Astrocyte (in vitro differentiated cells and primary cell): Measurements from ENCODE around the gene CMTM5. TPM values are rescaled to one million over a fixed set of nuclear protein-coding genes. Genes with fewer than 3 reads are reported as not detected.

ENCODE experiments used
- DNase-seq: peaks from one replicate; pipeline ENCODE4 v3.0.0-alpha.2; 2010; ENCODE audit warnings: low read depth
- FAIRE-seq: peaks from 2 replicates; lab custom pipeline; 2011; peaks lifted over from hg19 to GRCh38; lab: Jason Lieb, UNC
- H2AFZ ChIP-seq: 2 replicates; pipeline ENCODE4 v1.6.0; 2012; ENCODE audit warnings: low read depth, low read length, inconsistent platforms
- H3K27ac ChIP-seq: 2 replicates; pipeline ENCODE4 v1.5.1; 2011; ENCODE audit warnings: low read depth, low read length, inconsistent platforms
- H3K27me3 ChIP-seq: 2 replicates; pipeline ENCODE4 v1.6.0; 2011; ENCODE audit warnings: low read length, inconsistent platforms; ENCODE audit not compliant: insufficient read depth
- H3K36me3 ChIP-seq: 2 replicates; pipeline ENCODE4 v1.5.1; 2011; ENCODE audit warnings: low read length, inconsistent platforms; ENCODE audit not compliant: insufficient read depth
- H3K4me1 ChIP-seq: 2 replicates; pipeline ENCODE4 v1.5.1; 2011; ENCODE audit warnings: low read length, inconsistent platforms; ENCODE audit not compliant: insufficient read depth
- H3K4me2 ChIP-seq: 2 replicates; pipeline ENCODE4 v1.6.0; 2012; ENCODE audit warnings: low read length, inconsistent platforms
- H3K4me3 ChIP-seq: 2 replicates; pipeline ENCODE4 v1.5.1; 2011; ENCODE audit warnings: low read depth, mild to moderate bottlenecking, low read length, inconsistent platforms; ENCODE audit not compliant: insufficient read depth
- H3K79me2 ChIP-seq: 2 replicates; pipeline ENCODE4 v1.6.0; 2012; ENCODE audit warnings: mild to moderate bottlenecking, low read length, inconsistent platforms; ENCODE audit not compliant: insufficient read depth
- H3K9ac ChIP-seq: 2 replicates; pipeline ENCODE4 v1.6.0; 2012; ENCODE audit warnings: mild to moderate bottlenecking, low read length, inconsistent platforms
- H3K9me3 ChIP-seq: 2 replicates; pipeline ENCODE4 v1.5.1; 2012; ENCODE audit warnings: low read depth, mild to moderate bottlenecking, low read length, inconsistent platforms; ENCODE audit not compliant: insufficient read depth
- H4K20me1 ChIP-seq: 2 replicates; pipeline ENCODE4 v1.6.0; 2012; ENCODE audit warnings: low read length, inconsistent platforms; ENCODE audit not compliant: insufficient read depth
- H3K27ac Mint-ChIP-seq: one replicate; pipeline ENCODE4 v1.8.0; 2021; ENCODE audit warnings: mild to moderate bottlenecking, mixed read lengths; ENCODE audit not compliant: unreplicated experiment
- H3K27me3 Mint-ChIP-seq: one replicate; pipeline ENCODE4 v1.8.0; 2021; ENCODE audit warnings: low read depth, mixed read lengths; ENCODE audit not compliant: unreplicated experiment
- H3K36me3 Mint-ChIP-seq: one replicate; pipeline ENCODE4 v1.8.0; 2021; ENCODE audit warnings: low read depth, mixed read lengths; ENCODE audit not compliant: unreplicated experiment
- H3K4me1 Mint-ChIP-seq: one replicate; pipeline ENCODE4 v1.8.0; 2021; ENCODE audit warnings: low read depth, mixed read lengths; ENCODE audit not compliant: unreplicated experiment
- H3K4me3 Mint-ChIP-seq: one replicate; pipeline ENCODE4 v1.8.0; 2021; ENCODE audit warnings: mild to moderate bottlenecking, moderate library complexity, mixed read lengths; ENCODE audit not compliant: unreplicated experiment
- H3K9me3 Mint-ChIP-seq: one replicate; pipeline ENCODE4 v1.8.0; 2021; ENCODE audit warnings: mild to moderate bottlenecking, mixed read lengths; ENCODE audit not compliant: unreplicated experiment
- EZH2 ChIP-seq: IDR thresholded peaks from 2 replicates; pipeline ENCODE4 v1.6.1; 2012; ENCODE audit warnings: mild to moderate bottlenecking, low read length, inconsistent platforms; ENCODE audit not compliant: insufficient read depth
- total RNA-seq: library from RNA; stranded (reverse); gene quantifications from 2 replicates; pipeline ENCODE4 v1.2.1, GENCODE V29; 2021
- TF ChIP-seq, protein P1 (sequence below): IDR thresholded peaks from 2 replicates; pipeline ENCODE4 v1.5.1; 2011; ENCODE audit warnings: low read depth, mild to moderate bottlenecking, inconsistent platforms, low read length, moderate library complexity; ENCODE audit not compliant: insufficient read depth

Gene CMTM5
- total RNA-seq, 1 donor from 2014 or later, result not detected

DNA sequence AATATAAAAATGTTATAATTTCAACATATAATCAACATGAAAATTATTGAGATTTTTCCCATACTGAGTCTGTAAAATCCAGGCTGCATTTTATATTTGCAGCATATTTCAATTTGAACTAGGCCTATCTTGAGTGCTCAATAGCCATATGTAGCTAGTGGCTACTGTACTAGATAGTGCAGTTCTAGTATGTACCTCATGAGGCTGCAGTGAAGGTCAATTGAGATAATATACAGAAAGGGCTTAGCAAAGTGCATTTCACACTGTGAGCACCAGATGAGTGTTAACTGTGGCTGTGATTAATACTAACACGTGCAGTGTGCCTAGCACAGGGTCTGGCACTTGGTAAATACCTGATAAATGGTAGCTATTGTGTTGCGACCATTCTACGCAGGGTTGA is 18.8 kb upstream of the CMTM5 start:
- Histone ChIP-seq H3K4me3 (no peak overlapping the region), H3K79me2 (no peaks in the 10 kb centered on the region), H3K4me2 (no peak overlapping the region), H3K9me3 (no peaks in the 10 kb centered on the region), H3K9ac (no peak overlapping the region), H2AFZ (no peak overlapping the region), H3K36me3 (peaks cover 3% of the 10 kb centered on the region), H3K27ac (no peak overlapping the region), H3K4me1 (peaks cover 4% of the 10 kb centered on the region), H3K27me3 (peaks cover 2% of the 10 kb centered on the region), H4K20me1 (peaks cover 5% of the 10 kb centered on the region)
- Mint-ChIP-seq H3K27me3 (peaks cover 17% of the 10 kb centered on the region), H3K36me3 (peaks cover 3% of the 10 kb centered on the region), H3K9me3 (peaks cover 3% of the 10 kb centered on the region), H3K4me3 (no peak overlapping the region), H3K4me1 (peaks cover under 1% of the 10 kb centered on the region), H3K27ac (no peak overlapping the region)
- DNase-seq (no peak), FAIRE-seq (no peak)
- TF ChIP-seq EZH2, result no peak
- TF ChIP-seq, protein P1, sequence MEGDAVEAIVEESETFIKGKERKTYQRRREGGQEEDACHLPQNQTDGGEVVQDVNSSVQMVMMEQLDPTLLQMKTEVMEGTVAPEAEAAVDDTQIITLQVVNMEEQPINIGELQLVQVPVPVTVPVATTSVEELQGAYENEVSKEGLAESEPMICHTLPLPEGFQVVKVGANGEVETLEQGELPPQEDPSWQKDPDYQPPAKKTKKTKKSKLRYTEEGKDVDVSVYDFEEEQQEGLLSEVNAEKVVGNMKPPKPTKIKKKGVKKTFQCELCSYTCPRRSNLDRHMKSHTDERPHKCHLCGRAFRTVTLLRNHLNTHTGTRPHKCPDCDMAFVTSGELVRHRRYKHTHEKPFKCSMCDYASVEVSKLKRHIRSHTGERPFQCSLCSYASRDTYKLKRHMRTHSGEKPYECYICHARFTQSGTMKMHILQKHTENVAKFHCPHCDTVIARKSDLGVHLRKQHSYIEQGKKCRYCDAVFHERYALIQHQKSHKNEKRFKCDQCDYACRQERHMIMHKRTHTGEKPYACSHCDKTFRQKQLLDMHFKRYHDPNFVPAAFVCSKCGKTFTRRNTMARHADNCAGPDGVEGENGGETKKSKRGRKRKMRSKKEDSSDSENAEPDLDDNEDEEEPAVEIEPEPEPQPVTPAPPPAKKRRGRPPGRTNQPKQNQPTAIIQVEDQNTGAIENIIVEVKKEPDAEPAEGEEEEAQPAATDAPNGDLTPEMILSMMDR, result no peak

DNA sequence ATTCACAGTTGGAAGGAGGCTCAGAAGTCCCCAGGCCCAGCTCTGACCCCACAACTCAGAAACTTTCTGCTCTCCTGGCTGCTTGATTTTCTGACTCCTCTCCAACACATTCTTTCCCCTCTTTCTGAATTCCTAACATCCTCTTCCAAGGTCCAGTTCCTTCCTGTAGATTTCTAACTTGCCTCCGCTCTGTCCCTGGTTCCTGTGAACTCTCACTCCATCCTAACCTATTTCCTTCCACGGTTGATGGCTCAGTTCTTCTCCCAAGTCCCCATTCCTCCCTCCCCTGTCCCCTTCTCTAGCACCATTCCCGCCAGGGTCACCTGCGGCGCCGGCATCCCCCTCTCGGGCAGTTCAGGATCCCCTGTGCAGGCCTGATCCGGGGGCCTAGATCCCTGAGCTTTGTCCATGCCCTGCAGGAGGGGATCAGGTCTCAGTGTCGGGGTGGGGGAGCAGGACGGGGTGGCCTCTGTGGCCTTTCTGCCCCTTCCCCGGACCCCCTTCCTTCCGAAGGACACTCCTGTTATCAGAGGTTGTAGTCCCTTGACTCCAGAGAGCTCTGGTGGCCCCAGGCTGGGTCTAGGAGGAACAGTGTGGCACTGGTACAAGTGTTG is 18.2 kb upstream of the CMTM5 start:
- Histone ChIP-seq H3K27ac (no peak overlapping the region), H3K79me2 (peaks cover under 1% of the 10 kb centered on the region), H3K9me3 (no peaks in the 10 kb centered on the region), H4K20me1 (peaks cover 5% of the 10 kb centered on the region), H3K9ac (no peak overlapping the region), H2AFZ (no peak overlapping the region), H3K27me3 (peaks cover 2% of the 10 kb centered on the region), H3K4me3 (no peak overlapping the region), H3K4me1 (peaks cover 4% of the 10 kb centered on the region), H3K4me2 (no peak overlapping the region), H3K36me3 (peaks cover 3% of the 10 kb centered on the region)
- DNase-seq, result no peak
- TF ChIP-seq, protein P1, result no peak
- no peak for TF ChIP-seq EZH2
- no peak overlapping the region for H3K4me3 Mint-ChIP-seq
- no peaks in the 10 kb centered on the region for H3K4me1 Mint-ChIP-seq
- FAIRE-seq, result no peak
- H3K9me3 Mint-ChIP-seq, result peaks cover 2% of the 10 kb centered on the region
- no peak overlapping the region for H3K27ac Mint-ChIP-seq
- peaks cover 16% of the 10 kb centered on the region for H3K27me3 Mint-ChIP-seq
- H3K36me3 Mint-ChIP-seq, result peaks cover 3% of the 10 kb centered on the region

DNA sequence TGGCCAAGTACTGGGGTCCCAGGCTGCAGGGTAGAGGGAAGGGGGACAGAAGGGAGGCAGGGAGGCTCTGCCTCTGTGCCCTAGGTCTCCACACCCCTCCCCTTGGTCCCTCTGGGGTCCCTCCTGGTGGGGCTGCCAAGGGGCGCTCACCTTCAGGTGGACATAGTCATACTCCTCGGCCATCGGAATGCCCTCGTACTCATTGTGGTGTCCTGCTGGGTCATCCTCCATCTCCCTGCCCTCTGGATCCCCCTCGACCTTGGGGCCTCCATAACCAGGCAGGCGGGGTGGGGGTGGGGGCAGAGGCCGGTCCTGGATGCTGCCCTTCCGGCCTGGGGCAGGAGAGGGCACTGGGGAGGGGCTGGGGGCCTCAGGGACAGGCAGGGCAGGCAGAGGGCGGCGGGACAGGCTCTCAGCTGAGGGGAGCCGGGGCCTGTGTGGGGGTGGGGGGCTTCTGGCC is 17.6 kb upstream of the CMTM5 start:
- H3K4me1 ChIP-seq, result peaks cover 5% of the 10 kb centered on the region
- DNase-seq (no peak), FAIRE-seq (no peak)
- Mint-ChIP-seq H3K9me3 (peaks cover 2% of the 10 kb centered on the region), H3K4me3 (no peak overlapping the region), H3K36me3 (peaks cover 3% of the 10 kb centered on the region), H3K27ac (no peak overlapping the region), H3K4me1 (no peaks in the 10 kb centered on the region), H3K27me3 (peaks cover 15% of the 10 kb centered on the region)
- peaks cover 6% of the 10 kb centered on the region for H3K79me2 ChIP-seq
- TF ChIP-seq, protein P1, result no peak
- no peak for TF ChIP-seq EZH2
- H3K27ac ChIP-seq, result no peak overlapping the region
- peaks cover 3% of the 10 kb centered on the region for H3K36me3 ChIP-seq
- H3K4me3 ChIP-seq, result no peak overlapping the region
- H2AFZ ChIP-seq, result no peak overlapping the region
- peaks cover 2% of the 10 kb centered on the region for H3K27me3 ChIP-seq
- H3K4me2 ChIP-seq, result no peak overlapping the region
- H3K9ac ChIP-seq, result no peak overlapping the region
- H3K9me3 ChIP-seq, result no peaks in the 10 kb centered on the region
- peaks cover 5% of the 10 kb centered on the region for H4K20me1 ChIP-seq
